GM12878 (cell line): ENCODE data around the gene ULK4. TPM values are rescaled to one million over a fixed set of nuclear protein-coding genes. Genes with fewer than 3 reads are reported as not detected.

Source experiments
- ATAC-seq: fragments of 200-7000 bp; cut with Tn5 transposase; 3 replicates; pipeline ENCODE4 v1.9.1; 2020; ENCODE audit warnings: mild to moderate bottlenecking, moderate library complexity
- BruUV-seq: library from RNA; stranded (reverse); fragments of 400-500 nt; replicated peaks from 2 replicates; lab custom pipeline; 2021; lab: Mats Ljungman, UMichigan
- CTCF ChIA-PET: fragments of 300-600 bp; sonication (Branson Sonifier 250); formaldehyde crosslinking; extraction: SDS; loops from one replicate; lab custom pipeline; 2021; ENCODE audit warnings: inconsistent platforms; lab: Yijun Ruan, JAX
- POLR2A ChIA-PET: fragments of 350-600 bp; formaldehyde crosslinking; extraction: SDS; loops from one replicate; lab custom pipeline; 2021; ENCODE audit warnings: inconsistent platforms; lab: Charles Lee
- RAD21 ChIA-PET: fragments of 300-600 bp; sonication (Branson Sonifier 250); formaldehyde crosslinking; loops from one replicate; lab custom pipeline; 2023; ENCODE audit warnings: antibody characterized with exemption; ENCODE audit not compliant: unreplicated experiment; lab: Charles Lee
- SMC1A ChIA-PET: fragments of 300-600 bp; sonication (Branson Sonifier 250); formaldehyde crosslinking; loops from one replicate; lab custom pipeline; 2023; ENCODE audit not compliant: unreplicated experiment, uncharacterized antibody; lab: Charles Lee
- DNase-seq: peaks from one replicate; pipeline ENCODE4 v3.0.0-alpha.2; 2011; ENCODE audit warnings: low read depth, low spot score
- FAIRE-seq: peaks from 3 replicates; lab custom pipeline; 2011; peaks lifted over from hg19 to GRCh38; lab: Jason Lieb, UNC
- H2AFZ ChIP-seq: 2 replicates; pipeline ENCODE4 v1.6.0; 2011; ENCODE audit warnings: low read depth, low read length, control low read depth; ENCODE audit not compliant: control insufficient read depth
- H3K27ac ChIP-seq: 2 replicates; pipeline ENCODE4 v1.5.1; 2011; ENCODE audit warnings: control low read depth; ENCODE audit not compliant: control insufficient read depth, insufficient read depth
- H3K27me3 ChIP-seq, 2 experiments: replicated peaks in 1 of 2; 2 replicates each; pipeline versions ENCODE4 v1.6.0 to v1.6.1; 2011; ENCODE audit warnings: low read length in 1 of 2; ENCODE audit not compliant: control insufficient read depth in 2 of 2, insufficient read depth in 2 of 2
- H3K36me3 ChIP-seq, 2 experiments: 2 replicates each; pipeline ENCODE4 v1.5.1; 2011; ENCODE audit warnings: low read length in 1 of 2; ENCODE audit not compliant: control insufficient read depth in 2 of 2, insufficient read depth in 2 of 2
- H3K4me1 ChIP-seq: 2 replicates; pipeline ENCODE4 v1.6.1; 2011; ENCODE audit warnings: mild to moderate bottlenecking, low read length, moderate library complexity, mixed read lengths; ENCODE audit not compliant: control insufficient read depth, insufficient read depth
- H3K4me2 ChIP-seq: 2 replicates; pipeline ENCODE4 v1.6.0; 2011; ENCODE audit warnings: control low read depth; ENCODE audit not compliant: control insufficient read depth, insufficient read depth
- H3K4me3 ChIP-seq: fragments of 200-600 bp; sonication (generic); 2 replicates; pipeline ENCODE4 v1.5.1; 2016
- H3K79me2 ChIP-seq: 2 replicates; pipeline ENCODE4 v1.6.0; 2011; ENCODE audit warnings: low read length; ENCODE audit not compliant: control insufficient read depth, insufficient read depth
- H3K9ac ChIP-seq: 2 replicates; pipeline ENCODE4 v1.8.0; 2011; ENCODE audit warnings: low read length, control low read depth, mixed read lengths; ENCODE audit not compliant: control insufficient read depth, insufficient read depth
- H3K9me3 ChIP-seq: replicated peaks from 3 replicates; pipeline ENCODE4 v1.5.1; 2011; ENCODE audit warnings: mild to moderate bottlenecking, low read length; ENCODE audit not compliant: control insufficient read depth, insufficient read depth
- H4K20me1 ChIP-seq: 2 replicates; pipeline ENCODE4 v1.6.0; 2011; ENCODE audit not compliant: control insufficient read depth, insufficient read depth
- ATF7 ChIP-seq: fragments of 450-650 bp; IDR thresholded peaks from 2 replicates; pipeline ENCODE4 v1.6.1; 2016; ENCODE audit warnings: low read depth, mild to moderate bottlenecking
- CHD2 ChIP-seq: IDR thresholded peaks from 2 replicates; pipeline ENCODE4 v1.6.1; 2011; ENCODE audit warnings: low read depth, low read length, improper control_type of control experiment, borderline replicate concordance
- CUX1 ChIP-seq: IDR thresholded peaks from 2 replicates; pipeline ENCODE4 v1.6.1; 2012; ENCODE audit warnings: improper control_type of control experiment, low read depth, low read length; ENCODE audit not compliant: insufficient replicate concordance
- ESRRA ChIP-seq: IDR thresholded peaks from 2 replicates; pipeline ENCODE4 v1.6.1; 2012; ENCODE audit warnings: mild to moderate bottlenecking, low read length, improper control_type of control experiment
- FOXK2 ChIP-seq: fragments of 450-650 bp; IDR thresholded peaks from 2 replicates; pipeline ENCODE4 v1.6.1; 2017; ENCODE audit warnings: mild to moderate bottlenecking, moderate library complexity
- NFIC ChIP-seq: IDR thresholded peaks from 2 replicates; pipeline ENCODE4 v1.6.1; 2012; ENCODE audit warnings: low read depth, mild to moderate bottlenecking, inconsistent platforms, low read length, moderate library complexity
- YBX1 ChIP-seq: fragments of 450-650 bp; IDR thresholded peaks from 2 replicates; pipeline ENCODE4 v1.6.1; 2016; ENCODE audit warnings: antibody characterized with exemption
- ZBED1 ChIP-seq: IDR thresholded peaks from 2 replicates; pipeline ENCODE4 v1.6.1; 2016; ENCODE audit warnings: borderline replicate concordance
- WGBS: methylation state at CpG from one replicate; pipeline ENCODE4 v1.1.6; 2016; ENCODE audit warnings: low lambda C conversion rate; ENCODE audit not compliant: insufficient replicate concordance, insufficient coverage; ENCODE audit errors: missing lambda C conversion rate; 5-methylcytosine and 5-hydroxymethylcytosine counted together
- in situ Hi-C: fragments of 300-500 bp; cut with MboI; formaldehyde crosslinking; loops from 9 replicates; pipeline ENCODE4 v1.14.3; 2018; ENCODE audit warnings: mixed read lengths
- intact Hi-C: fragments of 100-400 bp; cut with micrococcal nuclease; formaldehyde crosslinking; loops from one replicate; pipeline ENCODE4 v1.14.2; 2022; ENCODE audit not compliant: unreplicated experiment
- polyA plus RNA-seq, 11 experiments: library from polyadenylated mRNA; depleted of rRNA in 4 of 11; unstranded in 6 of 11; stranded (reverse) in 5 of 11; fragments of >200 nt; fragmentation: Nextera tagmentation in 4 of 11; fragmentation: Illumina TruSeq in 1 of 11; extraction: Ambion mirVana in 4 of 11; extraction: Trizol in 1 of 11; gene quantifications; 1 replicate in 1 of 11; 2 replicates in 10 of 11; pipeline versions ENCODE4 v1.2.1 to v1.2.3, GENCODE V29; 2011 to 2016; ENCODE audit warnings: inconsistent platforms in 2 of 11, missing spikeins in 2 of 11, low read depth in 1 of 11
- total RNA-seq, 4 experiments: library from RNA; depleted of rRNA in 3 of 4; stranded (reverse); fragments of >200 nt in 3 of 4; fragmentation: Illumina TruSeq in 1 of 4; extraction: Trizol in 1 of 4; gene quantifications; 2 replicates each; pipeline versions ENCODE4 v1.2.1 to v1.2.3, GENCODE V29; 2013 to 2021

The ULK4 gene
- total and polyA plus RNA-seq, 10 of the 15 experiments (the other 5 are each of a cell fraction or from before 2014, with no cell fraction given), result 3.5 to 7.6 (median 6.3) TPM

- DNase-seq, result no peak
- intact Hi-C loops (no loop called here), in situ Hi-C loops (no loop called here)
- SMC1A ChIA-PET, result no interaction called here
- Histone ChIP-seq H3K27ac (no peak overlapping the region), H3K9ac (no peak overlapping the region), H3K4me1 (no peaks in the 10 kb centered on the region), H3K79me2 (no peaks in the 10 kb centered on the region), H3K4me2 (no peak overlapping the region), H3K36me3 (no peaks in the 10 kb centered on the region), H2AFZ (no peak overlapping the region), H3K4me3 (no peak overlapping the region), H4K20me1 (no peaks in the 10 kb centered on the region), H3K9me3 (no peaks in the 10 kb centered on the region), H3K27me3 (no peaks in the 10 kb centered on the region)
- TF ChIP-seq CHD2, result no peak
- TF ChIP-seq FOXK2, result no peak
- no peak for TF ChIP-seq CUX1
- TF ChIP-seq ATF7, result no peak
- no peak for TF ChIP-seq NFIC
- TF ChIP-seq YBX1, result no peak
- TF ChIP-seq ZBED1, result no peak
- TF ChIP-seq ESRRA, result no peak
- BruUV-seq, result no TSS peak
- no peak for FAIRE-seq
- WGBS, result 81% methylated on average over 6 of the region's 6 CpGs
- CTCF ChIA-PET, result no interaction called here
- RAD21 ChIA-PET, result no interaction called here
- ATAC-seq, result no peak
- POLR2A ChIA-PET, result no interaction called here
Observed at GRCh38 chr3:41682996-41683395, 278.9 kb downstream of the ULK4 start.
